ENCODE measurements around the gene UBE2L6. TPM values are rescaled to one million over a fixed set of nuclear protein-coding genes. Genes with fewer than 3 reads are reported as not detected.
A peak's percentile ranks its signal among the peaks of the same experiment; 100 is the strongest.
"Not testable (repeated sequence)": the region's sequence is repeated elsewhere in the genome, so short reads cannot be mapped to it uniquely, and the experiment has no call there.

Gene UBE2L6
- polyA plus RNA-seq, 1 donor from 2014 or later, result 88.0 TPM

DNA sequence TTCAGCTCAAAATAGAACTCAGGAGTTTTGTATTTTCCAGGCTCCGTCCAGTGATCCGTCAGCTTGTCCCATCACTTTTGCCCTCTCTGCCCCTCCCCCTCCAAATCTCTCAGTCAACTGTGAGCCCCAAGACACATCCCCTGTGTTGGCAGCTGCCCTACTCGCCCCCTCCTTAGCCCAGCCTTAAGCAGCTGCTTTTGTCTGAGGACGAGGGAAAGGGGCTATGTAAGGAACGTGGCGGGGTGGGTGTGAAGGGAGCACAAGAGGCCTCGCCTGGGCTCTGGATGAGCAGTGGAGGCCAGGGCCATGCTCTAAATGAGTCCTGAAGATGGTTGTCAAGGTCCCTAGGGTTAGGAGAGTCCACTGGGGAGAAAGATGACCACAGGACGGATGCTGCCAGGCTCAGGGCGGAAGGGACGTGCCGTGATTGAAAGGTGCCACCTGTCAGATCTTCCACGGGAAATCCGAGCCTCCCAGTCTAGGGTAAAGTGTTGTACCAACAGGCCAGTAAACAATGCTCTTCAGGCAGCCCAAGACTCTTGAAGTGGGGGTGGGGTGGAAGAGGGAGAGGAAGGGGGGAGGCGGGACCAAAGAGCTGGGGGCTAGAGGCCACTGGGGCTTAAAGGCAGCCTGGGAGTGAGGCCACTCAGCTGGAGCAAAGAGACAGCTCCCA lies 30.4 kb downstream of the UBE2L6 start, which contains the start of gene SMTNL1:
Gene SMTNL1, plus strand, starts transcription at position 649 of the 673 bp plus-strand sequence. CDS start 5,048 bp downstream, outside the sequence.
- Histone ChIP-seq H3K4me2 (ENCODE audit: low read length) (no peak within 1 kb of the TSS), H3F3A (ENCODE audit: insufficient read depth, low read length, poor library complexity, severe bottlenecking) (no peaks in the 10 kb centered on the region), H3K27ac (ENCODE audit: low read length) (no peak within 1 kb of the TSS), H3K36me3 (ENCODE audit: insufficient read depth, low read length) (no peaks in the 10 kb centered on the region), H3K4me3 (ENCODE audit: low read length) (no peak within 1 kb of the TSS), H3K79me2 (replicated peaks; ENCODE audit: insufficient read depth, low read length) (no peaks in the 10 kb centered on the region), H3K27me3 (ENCODE audit: insufficient read depth, low read depth, low read length) (no peaks in the 10 kb centered on the region), H4K20me1 (ENCODE audit: insufficient read depth) (no peaks in the 10 kb centered on the region), H3K9me2 (ENCODE audit: insufficient read depth, low read length) (no peaks in the 10 kb centered on the region), H2AFZ (ENCODE audit: low read depth, low read length) (no peak within 1 kb of the TSS), H3K9ac (ENCODE audit: low read length) (no peak within 1 kb of the TSS), H3K9me3 (ENCODE audit: low read length) (no peaks in the 10 kb centered on the region)
- TF ChIP-seq, protein P1, sequence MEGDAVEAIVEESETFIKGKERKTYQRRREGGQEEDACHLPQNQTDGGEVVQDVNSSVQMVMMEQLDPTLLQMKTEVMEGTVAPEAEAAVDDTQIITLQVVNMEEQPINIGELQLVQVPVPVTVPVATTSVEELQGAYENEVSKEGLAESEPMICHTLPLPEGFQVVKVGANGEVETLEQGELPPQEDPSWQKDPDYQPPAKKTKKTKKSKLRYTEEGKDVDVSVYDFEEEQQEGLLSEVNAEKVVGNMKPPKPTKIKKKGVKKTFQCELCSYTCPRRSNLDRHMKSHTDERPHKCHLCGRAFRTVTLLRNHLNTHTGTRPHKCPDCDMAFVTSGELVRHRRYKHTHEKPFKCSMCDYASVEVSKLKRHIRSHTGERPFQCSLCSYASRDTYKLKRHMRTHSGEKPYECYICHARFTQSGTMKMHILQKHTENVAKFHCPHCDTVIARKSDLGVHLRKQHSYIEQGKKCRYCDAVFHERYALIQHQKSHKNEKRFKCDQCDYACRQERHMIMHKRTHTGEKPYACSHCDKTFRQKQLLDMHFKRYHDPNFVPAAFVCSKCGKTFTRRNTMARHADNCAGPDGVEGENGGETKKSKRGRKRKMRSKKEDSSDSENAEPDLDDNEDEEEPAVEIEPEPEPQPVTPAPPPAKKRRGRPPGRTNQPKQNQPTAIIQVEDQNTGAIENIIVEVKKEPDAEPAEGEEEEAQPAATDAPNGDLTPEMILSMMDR (IDR thresholded peaks at IDR 0.05; ENCODE audit: poor library complexity, severe bottlenecking), result no peak
- TF ChIP-seq EP300 (conservative IDR thresholded peaks at IDR 0.05; ENCODE audit: poor library complexity, severe bottlenecking) (no peak), TAF1 (IDR thresholded peaks at IDR 0.05; ENCODE audit: low read depth) (no peak)

DNA sequence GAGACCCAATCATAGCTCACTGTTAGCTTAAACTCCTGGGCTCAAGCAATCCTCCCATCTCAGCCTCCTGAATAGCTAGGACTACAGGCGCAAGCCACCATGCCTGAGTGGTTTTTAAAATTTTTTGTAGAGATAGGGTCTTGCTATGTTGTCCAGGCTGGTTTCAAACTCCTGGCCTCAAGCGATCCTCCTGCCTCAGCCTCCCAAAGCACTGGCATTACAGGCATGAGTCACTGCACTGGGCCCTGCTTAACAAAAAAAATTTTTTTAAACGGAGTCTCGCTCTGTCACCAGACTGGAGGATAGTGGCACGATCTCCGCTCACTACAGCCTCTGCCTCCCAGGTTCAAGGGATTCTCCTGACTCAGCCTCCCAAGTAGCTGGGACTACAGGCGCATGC lies 33.0 kb downstream of the UBE2L6 start:
- not testable (repeated sequence) for H3K4me2 ChIP-seq (ENCODE audit: low read length); H3K27me3 ChIP-seq (ENCODE audit: insufficient read depth, low read depth, low read length)

DNA sequence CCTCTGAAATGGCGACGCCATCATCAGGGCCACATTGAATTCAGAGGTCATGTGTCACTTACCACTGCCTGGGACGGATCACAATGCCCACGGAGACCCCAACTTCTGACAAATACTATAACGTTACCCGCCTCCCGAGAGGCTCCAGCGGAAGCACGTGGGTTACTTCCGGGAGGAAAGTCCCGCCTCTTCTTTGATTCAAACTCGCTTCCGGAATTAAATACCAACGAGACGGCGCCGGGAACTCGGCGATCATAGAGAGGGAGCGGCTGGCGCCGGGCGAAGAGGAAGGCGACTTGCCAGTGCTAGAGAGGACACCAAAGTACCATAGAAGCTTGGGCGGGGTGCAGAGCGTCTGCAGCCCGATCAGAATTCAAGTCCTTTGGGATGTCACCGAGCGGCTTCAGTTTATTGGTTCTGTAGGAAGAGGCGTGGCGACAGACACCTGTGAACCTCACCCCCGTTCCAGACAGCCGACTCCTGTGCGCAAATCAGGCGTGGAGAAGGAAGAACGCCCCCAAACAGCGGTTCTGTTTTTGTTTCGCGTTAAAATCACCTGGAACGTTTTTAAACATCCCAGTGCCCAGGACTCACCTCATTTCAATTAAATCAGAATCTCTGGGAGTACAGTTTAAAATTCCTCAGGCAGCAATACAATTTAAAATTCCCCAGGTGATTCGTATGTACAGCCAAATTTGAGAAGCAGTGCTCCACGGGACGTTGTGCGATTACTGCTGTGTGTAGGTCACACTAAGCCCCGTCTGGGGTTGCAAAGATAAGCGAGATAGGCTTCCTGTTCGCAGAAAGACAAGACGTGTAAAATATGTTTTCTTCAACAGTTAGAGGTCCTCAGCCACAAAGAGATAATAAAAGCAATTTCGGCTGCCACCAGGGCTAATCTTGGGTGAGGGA lies 36.6 kb downstream of the UBE2L6 start, which contains the start of gene TIMM10:
Gene TIMM10, minus strand, starts transcription at position 159 of the 912 bp plus-strand sequence. CDS start 565 bp downstream, outside the sequence.
- no peaks in the 10 kb centered on the region for H3K9me3 ChIP-seq (ENCODE audit: low read length)
- peak within 1 kb of the TSS; percentile 96 for H3K4me2 ChIP-seq (ENCODE audit: low read length)
- H3K9ac ChIP-seq (ENCODE audit: low read length), result peak within 1 kb of the TSS; percentile 68
- H3K9me2 ChIP-seq (ENCODE audit: insufficient read depth, low read length), result no peaks in the 10 kb centered on the region
- TF ChIP-seq POLR2AphosphoS5 (IDR thresholded peaks at IDR 0.05), result peak; percentile 28
- TF ChIP-seq EZH2 (IDR thresholded peaks at IDR 0.05; ENCODE audit: borderline replicate concordance, insufficient read depth, low read length, poor library complexity, severe bottlenecking), result no peak
- peak; percentile 47 for TF ChIP-seq SMC3 (conservative IDR thresholded peaks at IDR 0.05; ENCODE audit: poor library complexity)
- TF ChIP-seq, protein P2, sequence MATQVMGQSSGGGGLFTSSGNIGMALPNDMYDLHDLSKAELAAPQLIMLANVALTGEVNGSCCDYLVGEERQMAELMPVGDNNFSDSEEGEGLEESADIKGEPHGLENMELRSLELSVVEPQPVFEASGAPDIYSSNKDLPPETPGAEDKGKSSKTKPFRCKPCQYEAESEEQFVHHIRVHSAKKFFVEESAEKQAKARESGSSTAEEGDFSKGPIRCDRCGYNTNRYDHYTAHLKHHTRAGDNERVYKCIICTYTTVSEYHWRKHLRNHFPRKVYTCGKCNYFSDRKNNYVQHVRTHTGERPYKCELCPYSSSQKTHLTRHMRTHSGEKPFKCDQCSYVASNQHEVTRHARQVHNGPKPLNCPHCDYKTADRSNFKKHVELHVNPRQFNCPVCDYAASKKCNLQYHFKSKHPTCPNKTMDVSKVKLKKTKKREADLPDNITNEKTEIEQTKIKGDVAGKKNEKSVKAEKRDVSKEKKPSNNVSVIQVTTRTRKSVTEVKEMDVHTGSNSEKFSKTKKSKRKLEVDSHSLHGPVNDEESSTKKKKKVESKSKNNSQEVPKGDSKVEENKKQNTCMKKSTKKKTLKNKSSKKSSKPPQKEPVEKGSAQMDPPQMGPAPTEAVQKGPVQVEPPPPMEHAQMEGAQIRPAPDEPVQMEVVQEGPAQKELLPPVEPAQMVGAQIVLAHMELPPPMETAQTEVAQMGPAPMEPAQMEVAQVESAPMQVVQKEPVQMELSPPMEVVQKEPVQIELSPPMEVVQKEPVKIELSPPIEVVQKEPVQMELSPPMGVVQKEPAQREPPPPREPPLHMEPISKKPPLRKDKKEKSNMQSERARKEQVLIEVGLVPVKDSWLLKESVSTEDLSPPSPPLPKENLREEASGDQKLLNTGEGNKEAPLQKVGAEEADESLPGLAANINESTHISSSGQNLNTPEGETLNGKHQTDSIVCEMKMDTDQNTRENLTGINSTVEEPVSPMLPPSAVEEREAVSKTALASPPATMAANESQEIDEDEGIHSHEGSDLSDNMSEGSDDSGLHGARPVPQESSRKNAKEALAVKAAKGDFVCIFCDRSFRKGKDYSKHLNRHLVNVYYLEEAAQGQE (IDR thresholded peaks at IDR 0.05; ENCODE audit: borderline replicate concordance), result peak; percentile 23
- TF ChIP-seq EP300 (conservative IDR thresholded peaks at IDR 0.05; ENCODE audit: poor library complexity, severe bottlenecking), result peak; percentile 17
- TF ChIP-seq TAF1 (IDR thresholded peaks at IDR 0.05; ENCODE audit: low read depth), result no peak
- TF ChIP-seq MXI1 (conservative IDR thresholded peaks at IDR 0.05; ENCODE audit: poor library complexity, severe bottlenecking), result peak; percentile 98
- TF ChIP-seq, protein P1 (IDR thresholded peaks at IDR 0.05; ENCODE audit: poor library complexity, severe bottlenecking), result no peak
- TF ChIP-seq RAD21 (conservative IDR thresholded peaks at IDR 0.05), result no peak
- no peaks in the 10 kb centered on the region for H3K27me3 ChIP-seq (ENCODE audit: insufficient read depth, low read depth, low read length)
- peak within 1 kb of the TSS; percentile 43 for H3K27ac ChIP-seq (ENCODE audit: low read length)
- H2AFZ ChIP-seq (ENCODE audit: low read depth, low read length), result peak within 1 kb of the TSS; percentile 67
- H3K4me3 ChIP-seq (ENCODE audit: low read length), result peak within 1 kb of the TSS; percentile 86
- H3K36me3 ChIP-seq (ENCODE audit: insufficient read depth, low read length), result no peaks in the 10 kb centered on the region
- no peaks in the 10 kb centered on the region for H4K20me1 ChIP-seq (ENCODE audit: insufficient read depth)
- peaks cover 8% of the 10 kb centered on the region for H3K79me2 ChIP-seq (replicated peaks; ENCODE audit: insufficient read depth, low read length)
- H3F3A ChIP-seq (ENCODE audit: insufficient read depth, low read length, poor library complexity, severe bottlenecking), result no peaks in the 10 kb centered on the region

More for the DNA sequence above, 33.0 kb downstream of the UBE2L6 start:
- H3K4me3 ChIP-seq (ENCODE audit: low read length); H2AFZ ChIP-seq (ENCODE audit: low read depth, low read length); H3K9me2 ChIP-seq (ENCODE audit: insufficient read depth, low read length); H3F3A ChIP-seq (ENCODE audit: insufficient read depth, low read length, poor library complexity, severe bottlenecking); H3K27ac ChIP-seq (ENCODE audit: low read length); H3K9ac ChIP-seq (ENCODE audit: low read length); H4K20me1 ChIP-seq (ENCODE audit: insufficient read depth); H3K79me2 ChIP-seq (replicated peaks; ENCODE audit: insufficient read depth, low read length); H3K9me3 ChIP-seq (ENCODE audit: low read length); H3K36me3 ChIP-seq (ENCODE audit: insufficient read depth, low read length): not testable (repeated sequence)

Data from neural cell (in vitro differentiated cells).